HFF-Myc (cell line): ENCODE results near the gene AREL1.

ENCODE experiments used
- DNase-seq: peaks from one replicate; pipeline ENCODE4 v3.0.0-alpha.2; 2011; ENCODE audit warnings: low read depth; ENCODE audit errors: extremely low read depth
- H3K4me3 ChIP-seq: replicated peaks from 2 replicates; pipeline ENCODE4 v1.5.1; 2011; ENCODE audit warnings: low read depth, mild to moderate bottlenecking, control low read depth, low read length
- CTCF ChIP-seq: IDR thresholded peaks from 2 replicates; pipeline ENCODE4 v1.5.1; 2012; ENCODE audit warnings: mild to moderate bottlenecking, low read depth, low read length, control low read depth; ENCODE audit errors: missing control alignments

Gene AREL1

GRCh38 chr14:74649167-74649566 lies 63.7 kb downstream of the AREL1 start:
- DNase-seq: no peak
- TF ChIP-seq CTCF: no peak

DNA sequence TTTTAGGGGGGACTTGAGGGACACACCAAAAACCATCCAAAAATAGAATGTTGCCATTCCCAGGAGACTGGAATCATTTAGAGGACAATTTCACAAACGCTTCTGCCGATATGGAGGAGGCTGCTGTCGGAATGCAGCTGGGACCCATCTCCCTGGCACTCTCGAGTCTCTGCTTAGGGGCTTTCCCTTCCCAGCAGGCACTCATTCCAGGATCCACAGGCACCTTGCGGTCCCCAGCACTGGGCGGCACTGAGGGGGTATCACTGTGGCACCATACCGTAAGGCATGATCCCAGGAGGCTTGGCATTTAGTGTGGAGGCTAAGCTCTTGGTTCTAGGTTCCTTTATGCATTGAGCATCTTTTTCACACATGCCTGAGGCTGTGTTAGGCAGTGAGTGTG lies 64.3 kb downstream of the AREL1 start:
- no peak for DNase-seq
- no peak overlapping the region for H3K4me3 ChIP-seq
- no peak for TF ChIP-seq CTCF

More at GRCh38 chr14:74649167-74649566, 63.7 kb downstream of the AREL1 start:
- no peak overlapping the region for H3K4me3 ChIP-seq

DNA sequence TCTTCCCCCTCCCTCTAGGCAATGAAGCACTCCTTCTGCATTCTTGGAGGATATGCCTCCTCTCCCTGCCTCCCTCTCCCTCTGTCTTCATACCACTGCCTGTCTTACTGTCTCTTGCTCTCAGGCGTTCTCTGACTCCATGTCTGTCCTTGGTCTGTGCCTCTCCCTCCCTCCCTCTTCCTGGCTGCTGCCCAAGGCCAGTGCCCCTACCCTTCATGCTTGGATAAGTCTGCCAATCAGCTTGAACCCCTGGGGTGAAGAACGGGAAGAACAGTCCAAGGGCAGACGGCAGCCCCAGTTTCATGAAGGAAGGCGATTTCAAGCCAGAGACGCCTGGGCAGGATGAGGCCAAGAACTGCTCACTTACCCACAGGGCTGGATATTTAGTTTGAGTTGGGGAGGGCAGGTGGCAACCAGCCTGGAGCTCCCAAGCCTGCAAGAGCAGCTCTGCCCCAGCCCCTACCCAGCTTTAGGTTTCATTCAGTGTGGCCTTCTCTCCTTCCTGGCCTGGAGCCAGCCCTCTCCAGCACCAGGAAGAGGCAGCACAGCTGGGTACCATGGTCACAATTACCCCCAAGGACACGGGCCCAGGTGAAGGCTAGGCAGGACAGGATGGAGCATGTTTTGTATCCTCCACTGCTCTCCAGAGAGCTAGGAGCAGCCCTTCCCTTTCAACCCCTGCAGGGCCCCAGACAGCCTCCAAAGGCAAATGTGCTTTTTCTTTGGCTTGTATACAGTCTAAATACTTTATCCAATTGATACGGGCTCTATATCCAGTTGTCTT lies 65.0 kb downstream of the AREL1 start:
- H3K4me3 ChIP-seq: no peak overlapping the region
- DNase-seq: no peak
- no peak for TF ChIP-seq CTCF

DNA sequence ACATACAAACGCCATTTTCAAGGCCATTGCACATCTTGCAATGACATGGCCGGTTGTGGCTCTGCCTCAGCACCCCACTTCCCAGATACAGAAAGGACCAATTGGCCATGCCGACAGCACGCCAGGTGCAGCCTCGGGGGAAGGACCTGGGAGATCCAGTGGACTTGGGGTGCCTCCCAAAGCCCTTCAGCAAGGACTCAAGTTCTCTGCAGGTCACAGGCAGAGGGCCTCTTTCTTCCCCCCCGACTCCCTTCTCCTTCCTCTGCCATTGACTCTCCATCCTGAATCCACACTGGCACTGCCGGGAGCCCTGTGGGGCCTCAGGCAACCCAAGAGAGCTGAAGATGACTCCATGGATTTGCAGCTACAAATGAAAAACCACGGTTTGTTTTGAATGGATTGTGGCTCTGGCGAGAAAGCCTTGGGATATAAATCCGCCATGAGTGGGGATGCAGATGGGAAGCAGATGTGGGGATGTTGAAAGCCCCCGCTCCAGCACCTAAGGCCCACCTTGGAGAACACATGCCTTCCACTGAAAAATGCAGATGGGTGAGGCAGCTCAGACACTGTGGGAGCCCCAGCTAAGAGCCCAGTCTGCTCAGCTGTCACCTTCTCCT lies 65.7 kb downstream of the AREL1 start:
- TF ChIP-seq CTCF: no peak
- no peak overlapping the region for H3K4me3 ChIP-seq
- DNase-seq: peak; percentile 57

- TF ChIP-seq CTCF: no peak
- H3K4me3 ChIP-seq: no peak overlapping the region
- no peak for DNase-seq
Observed at GRCh38 chr14:74645756-74646470, 67.0 kb downstream of the AREL1 start.

- DNase-seq: no peak
- no peak overlapping the region for H3K4me3 ChIP-seq
- TF ChIP-seq CTCF: no peak
Observed at GRCh38 chr14:74645244-74645643, 67.6 kb downstream of the AREL1 start.
